GM23338 (cell line): ENCODE data around the gene ZBED3. TPM values are rescaled to one million over a fixed set of nuclear protein-coding genes. Genes with fewer than 3 reads are reported as not detected.

Experiments used
- ATAC-seq: fragments of 200-7000 bp; cut with Tn5 transposase; 3 replicates; pipeline ENCODE4 v1.9.1; 2020
- DNase-seq: peaks from one replicate; pipeline ENCODE4 v3.0.0-alpha.2; 2015; ENCODE audit warnings: low spot score
- H2AFZ ChIP-seq: fragments of 200-600 bp; sonication (generic); 2 replicates; pipeline ENCODE4 v1.8.0; 2016; ENCODE audit warnings: antibody characterized with exemption, mild to moderate bottlenecking, moderate library complexity
- H3F3A ChIP-seq: fragments of 200-600 bp; sonication (generic); replicated peaks from 2 replicates; pipeline ENCODE4 v1.8.0; 2017; ENCODE audit warnings: antibody characterized with exemption, mixed run types, low read depth
- H3K27ac ChIP-seq: fragments of 200-600 bp; sonication (generic); 2 replicates; pipeline ENCODE4 v1.6.1; 2016; ENCODE audit warnings: low read depth
- H3K27me3 ChIP-seq: fragments of 200-600 bp; sonication (generic); 2 replicates; pipeline ENCODE4 v1.8.0; 2016; ENCODE audit warnings: mild to moderate bottlenecking, mixed run types, moderate library complexity; ENCODE audit not compliant: insufficient read depth
- H3K36me3 ChIP-seq: fragments of 200-600 bp; sonication (generic); 2 replicates; pipeline ENCODE4 v1.8.0; 2016; ENCODE audit warnings: mild to moderate bottlenecking; ENCODE audit not compliant: insufficient read depth
- H3K4me1 ChIP-seq: fragments of 200-600 bp; sonication (generic); 2 replicates; pipeline ENCODE4 v1.8.0; 2016; ENCODE audit warnings: mild to moderate bottlenecking, moderate library complexity; ENCODE audit not compliant: insufficient read depth
- H3K4me2 ChIP-seq: fragments of 200-600 bp; sonication (generic); 2 replicates; pipeline ENCODE4 v1.7.1; 2017; ENCODE audit warnings: mixed run types
- H3K4me3 ChIP-seq: fragments of 200-600 bp; sonication (generic); 2 replicates; pipeline ENCODE4 v1.6.1; 2016; ENCODE audit warnings: mixed run types
- H3K79me2 ChIP-seq: fragments of 200-600 bp; sonication (generic); replicated peaks from 2 replicates; pipeline ENCODE4 v1.8.0; 2017; ENCODE audit warnings: mild to moderate bottlenecking; ENCODE audit not compliant: insufficient read depth
- H3K9me2 ChIP-seq: fragments of 200-600 bp; sonication (generic); 2 replicates; pipeline ENCODE4 v1.8.0; 2017; ENCODE audit not compliant: insufficient read depth
- H4K20me1 ChIP-seq: fragments of 200-600 bp; sonication (generic); replicated peaks from 2 replicates; pipeline ENCODE4 v1.8.0; 2017; ENCODE audit warnings: mild to moderate bottlenecking; ENCODE audit not compliant: insufficient read depth
- H3K27ac Mint-ChIP-seq: 2 replicates; pipeline ENCODE4 v1.8.0; 2020; ENCODE audit warnings: inconsistent platforms, mild to moderate bottlenecking, moderate library complexity, mixed read lengths
- H3K27me3 Mint-ChIP-seq: 3 replicates; pipeline ENCODE4 v1.8.0; 2022; ENCODE audit warnings: low read depth, mild to moderate bottlenecking, moderate library complexity, mixed read lengths, inconsistent platforms; ENCODE audit not compliant: insufficient read depth, poor library complexity
- H3K36me3 Mint-ChIP-seq: 3 replicates; pipeline ENCODE4 v1.8.0; 2021; ENCODE audit warnings: low read depth, mild to moderate bottlenecking, inconsistent platforms, moderate library complexity, mixed read lengths
- H3K4me1 Mint-ChIP-seq: 3 replicates; pipeline ENCODE4 v1.8.0; 2020; ENCODE audit warnings: mild to moderate bottlenecking, inconsistent platforms, mixed read lengths
- H3K4me3 Mint-ChIP-seq: 3 replicates; pipeline ENCODE4 v1.8.0; 2021; ENCODE audit warnings: moderate library complexity, mild to moderate bottlenecking, inconsistent platforms, mixed read lengths
- H3K9me3 Mint-ChIP-seq: 3 replicates; pipeline ENCODE4 v1.8.0; 2020; ENCODE audit warnings: moderate library complexity, mild to moderate bottlenecking, inconsistent platforms, mixed read lengths
- EZH2 ChIP-seq: fragments of 200-600 bp; sonication (generic); IDR thresholded peaks from one replicate; pipeline ENCODE4 v1.8.0; 2017; ENCODE audit warnings: antibody characterized with exemption, mild to moderate bottlenecking, low read depth; ENCODE audit not compliant: unreplicated experiment
- REST ChIP-seq: IDR thresholded peaks from one replicate; pipeline ENCODE4 v1.6.1; 2018; ENCODE audit warnings: antibody characterized with exemption; ENCODE audit not compliant: unreplicated experiment
- ZNF114 ChIP-seq: fragments of 250-450 bp; sonication (Bioruptor Pico); IDR thresholded peaks from 2 replicates; pipeline ENCODE4 v1.5.0; 2020; ENCODE audit warnings: mild to moderate bottlenecking, moderate library complexity
- ZNF331 ChIP-seq: fragments of 250-450 bp; sonication (Bioruptor Pico); IDR thresholded peaks from 2 replicates; pipeline ENCODE4 v1.5.0; 2020; ENCODE audit warnings: low read depth, mild to moderate bottlenecking, moderate library complexity
- polyA plus RNA-seq: library from polyadenylated mRNA; unstranded; fragments of >200 nt; fragmentation: Nextera tagmentation; extraction: Ambion mirVana; gene quantifications from 2 replicates; pipeline ENCODE4 v1.2.1, GENCODE V29; 2016
- total RNA-seq: library from RNA; depleted of rRNA; stranded (reverse); fragments of >200 nt; shearing (Covaris generic); gene quantifications from 2 replicates; pipeline ENCODE4 v1.2.3, GENCODE V29; 2014
- TF ChIP-seq, protein P1 (sequence below): IDR thresholded peaks from 2 replicates; pipeline ENCODE4 v1.6.1; 2016; ENCODE audit warnings: antibody characterized with exemption

Gene ZBED3
- total and polyA plus RNA-seq, 2 experiments from 2014 or later: 4.2 to 9.3 TPM

DNA sequence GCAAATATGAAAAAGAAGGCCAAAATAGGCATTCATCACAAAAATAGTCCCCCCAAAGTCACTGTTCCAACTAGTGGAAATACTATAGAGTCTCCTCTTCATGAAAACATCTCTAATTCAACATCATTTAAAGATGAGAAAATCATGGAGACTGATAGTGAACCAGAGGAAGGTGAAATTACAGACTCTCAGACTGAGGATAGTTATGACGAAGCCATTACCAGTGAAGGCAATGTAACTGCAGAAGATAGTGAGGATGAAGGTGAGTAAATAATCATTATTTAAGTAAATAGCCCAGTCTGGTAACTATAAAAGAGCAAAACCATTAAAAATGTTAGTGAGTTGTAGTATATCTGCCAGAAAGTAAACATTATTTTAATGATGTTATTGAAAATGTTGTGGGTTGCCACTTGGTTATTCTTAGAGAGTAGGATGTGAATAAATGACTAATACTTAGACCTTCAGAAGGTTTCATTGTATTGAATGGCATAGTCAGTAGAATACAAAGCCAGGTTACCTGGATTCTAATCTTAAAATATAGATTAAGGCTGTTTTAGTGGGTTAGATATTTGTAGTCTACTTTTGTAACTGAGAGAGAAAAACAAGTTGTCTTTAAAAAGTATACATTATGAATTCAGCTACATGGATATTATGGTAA lies 40.5 kb downstream of the ZBED3 start:
- no peak overlapping the region for H3K4me2 ChIP-seq
- no peak overlapping the region for H3K27ac Mint-ChIP-seq
- H3F3A ChIP-seq: no peaks in the 10 kb centered on the region
- H3K27me3 Mint-ChIP-seq: peaks cover 3% of the 10 kb centered on the region
- no peak for DNase-seq
- no peaks in the 10 kb centered on the region; the same call in none of the 2 replicates for H3K36me3 ChIP-seq
- peaks cover 11% of the 10 kb centered on the region for H3K9me3 Mint-ChIP-seq
- no peaks in the 10 kb centered on the region for H3K79me2 ChIP-seq
- no peak for TF ChIP-seq ZNF331 (CRISPR knock-in tag)
- no peak overlapping the region for H3K4me3 Mint-ChIP-seq
- no peak overlapping the region for H3K4me3 ChIP-seq
- H2AFZ ChIP-seq: no peak overlapping the region
- H3K27me3 ChIP-seq: no peaks in the 10 kb centered on the region
- ATAC-seq: no peak
- H3K9me2 ChIP-seq: 0 out of 2 replicates have a peak, but pooled peaks cover 5% of the 10 kb centered on the region
- H4K20me1 ChIP-seq: 0 out of 2 replicates have a peak, but pooled peaks cover 5% of the 10 kb centered on the region
- H3K36me3 Mint-ChIP-seq: peaks cover 39% of the 10 kb centered on the region
- H3K4me1 ChIP-seq: no peaks in the 10 kb centered on the region
- H3K27ac ChIP-seq: no peak overlapping the region
- H3K4me1 Mint-ChIP-seq: no peaks in the 10 kb centered on the region

DNA sequence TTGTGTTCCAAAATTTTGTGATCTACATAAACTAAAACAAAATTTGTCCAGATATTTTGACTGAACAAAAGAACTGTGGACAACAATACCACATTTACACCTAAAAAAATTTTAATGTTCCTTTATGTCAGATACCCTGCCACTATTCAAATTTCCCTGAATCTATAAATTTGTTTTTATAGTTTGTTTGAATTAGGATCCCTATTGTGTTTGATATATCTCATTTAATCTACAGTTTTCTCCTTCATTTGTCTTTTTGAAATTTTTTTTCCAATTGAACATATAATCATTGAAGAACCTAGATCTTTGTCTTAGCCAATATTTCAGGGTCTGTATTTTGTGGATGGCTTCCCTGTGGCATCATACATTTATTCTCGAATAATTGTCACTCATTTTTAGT lies 51.1 kb downstream of the ZBED3 start:
- H3K36me3 ChIP-seq: peaks cover 9% of the 10 kb centered on the region; the same call in 1 of the 2 replicates

More for the DNA sequence above, 51.1 kb downstream of the ZBED3 start:
- Histone ChIP-seq H3K27ac (no peak overlapping the region), H3K9me2 (no peaks in the 10 kb centered on the region), H4K20me1 (no peaks in the 10 kb centered on the region), H3K4me2 (no peak overlapping the region), H3K4me3 (no peak overlapping the region), H2AFZ (no peak overlapping the region), H3K4me1 (no peaks in the 10 kb centered on the region), H3K27me3 (no peaks in the 10 kb centered on the region), H3F3A (no peaks in the 10 kb centered on the region), H3K79me2 (0 out of 2 replicates have a peak, but pooled peaks cover 5% of the 10 kb centered on the region)
- H3K4me3 Mint-ChIP-seq: no peak overlapping the region
- no peak for DNase-seq
- no peak overlapping the region for H3K27ac Mint-ChIP-seq
- TF ChIP-seq, protein P1, sequence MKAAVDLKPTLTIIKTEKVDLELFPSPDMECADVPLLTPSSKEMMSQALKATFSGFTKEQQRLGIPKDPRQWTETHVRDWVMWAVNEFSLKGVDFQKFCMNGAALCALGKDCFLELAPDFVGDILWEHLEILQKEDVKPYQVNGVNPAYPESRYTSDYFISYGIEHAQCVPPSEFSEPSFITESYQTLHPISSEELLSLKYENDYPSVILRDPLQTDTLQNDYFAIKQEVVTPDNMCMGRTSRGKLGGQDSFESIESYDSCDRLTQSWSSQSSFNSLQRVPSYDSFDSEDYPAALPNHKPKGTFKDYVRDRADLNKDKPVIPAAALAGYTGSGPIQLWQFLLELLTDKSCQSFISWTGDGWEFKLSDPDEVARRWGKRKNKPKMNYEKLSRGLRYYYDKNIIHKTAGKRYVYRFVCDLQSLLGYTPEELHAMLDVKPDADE: no peak
- TF ChIP-seq EZH2 (no peak), REST (no peak), ZNF114 (CRISPR knock-in tag) (no peak)
- H3K36me3 Mint-ChIP-seq: peaks cover 47% of the 10 kb centered on the region
- H3K27me3 Mint-ChIP-seq: no peaks in the 10 kb centered on the region
- H3K9me3 Mint-ChIP-seq: peaks cover 11% of the 10 kb centered on the region
- no peak for ATAC-seq
- H3K4me1 Mint-ChIP-seq: peaks cover 6% of the 10 kb centered on the region
